K562 (cell line): Measurements from ENCODE around the gene KCTD1. TPM values are rescaled to one million over a fixed set of nuclear protein-coding genes. Genes with fewer than 3 reads are reported as not detected.

Experiments
- ATAC-seq: fragments of 200-7000 bp; cut with Tn5 transposase; 3 replicates; pipeline ENCODE4 v1.9.1; 2020; ENCODE audit warnings: moderate library complexity
- BruUV-seq: library from RNA; stranded (reverse); fragments of 400-500 nt; replicated peaks from 2 replicates; lab custom pipeline; 2021; lab: Mats Ljungman, UMichigan
- CTCF ChIA-PET: fragments of 300-600 bp; formaldehyde crosslinking; extraction: SDS; loops from one replicate; lab custom pipeline; 2021; ENCODE audit warnings: low intra/inter-chr PET ratio; lab: Yijun Ruan, JAX
- POLR2A ChIA-PET: fragments of 300-600, 350-650 bp; sonication (Branson Sonifier 250); formaldehyde crosslinking; extraction: SDS; loops from one replicate; lab custom pipeline; 2021; ENCODE audit warnings: antibody characterized with exemption, inconsistent platforms; lab: Yijun Ruan, JAX
- DNase-seq, 4 experiments: peaks; one replicate each; pipeline versions ENCODE4 v3.0.0 to v3.0.0-alpha.2; 2011 to 2018; ENCODE audit warnings: low spot score in 3 of 4, mixed read lengths in 3 of 4; ENCODE audit errors: extremely low read depth in 1 of 4
- FAIRE-seq: peaks from 2 replicates; lab custom pipeline; 2011; peaks lifted over from hg19 to GRCh38; lab: Jason Lieb, UNC
- H2AFZ ChIP-seq: 2 replicates; pipeline ENCODE4 v1.6.0; 2011; ENCODE audit warnings: low read depth, low read length, control low read depth, inconsistent platforms
- H3K27ac ChIP-seq: fragments of 200-600 bp; 3 replicates; pipeline ENCODE4 v1.8.0; 2011; ENCODE audit warnings: low read depth, mild to moderate bottlenecking, control low read depth, inconsistent platforms, low read length, moderate library complexity, mixed read lengths; ENCODE audit errors: extremely low read depth
- H3K27me3 ChIP-seq, 2 experiments: fragments of 300-600 bp in 1 of 2; 2 replicates in 1 of 2; 3 replicates in 1 of 2; pipeline versions ENCODE4 v1.6.0 to v1.8.0; 2011; ENCODE audit warnings: inconsistent platforms in 2 of 2, low read length in 2 of 2, mild to moderate bottlenecking in 1 of 2, mixed read lengths in 1 of 2, moderate library complexity in 1 of 2; ENCODE audit not compliant: control insufficient read depth in 2 of 2, insufficient read depth in 2 of 2
- H3K36me3 ChIP-seq: fragments of 300-600 bp; 3 replicates; pipeline ENCODE4 v1.8.0; 2011; ENCODE audit warnings: mild to moderate bottlenecking, low read length, inconsistent platforms; ENCODE audit not compliant: control insufficient read depth, insufficient read depth
- H3K4me1 ChIP-seq, 2 experiments: fragments of 200-600 bp in 1 of 2; replicated peaks in 1 of 2; 2 replicates in 1 of 2; 3 replicates in 1 of 2; pipeline versions ENCODE4 v1.5.1 to v1.8.0; 2011; ENCODE audit warnings: inconsistent platforms in 2 of 2, low read length in 2 of 2, mild to moderate bottlenecking in 1 of 2, mixed read lengths in 1 of 2, moderate library complexity in 1 of 2; ENCODE audit not compliant: control insufficient read depth in 2 of 2, insufficient read depth in 2 of 2
- H3K4me2 ChIP-seq: 2 replicates; pipeline ENCODE4 v1.6.1; 2011; ENCODE audit warnings: low read length, control low read depth, inconsistent platforms, mixed read lengths; ENCODE audit not compliant: insufficient read depth
- H3K4me3 ChIP-seq: fragments of 200-600 bp; sonication (generic), shearing (Covaris generic); 2 replicates; pipeline ENCODE4 v1.5.1; 2016; ENCODE audit warnings: control low read depth, inconsistent platforms
- H3K79me2 ChIP-seq: fragments of 200-600 bp; 3 replicates; pipeline ENCODE4 v1.8.0; 2011; ENCODE audit warnings: low read length, inconsistent platforms; ENCODE audit not compliant: control insufficient read depth, insufficient read depth
- H3K9ac ChIP-seq, 2 experiments: 2 replicates each; pipeline versions ENCODE4 v1.6.0 to v1.6.1; 2011; ENCODE audit warnings: low read depth in 2 of 2, low read length in 2 of 2, control low read depth in 1 of 2, inconsistent platforms in 1 of 2, mild to moderate bottlenecking in 1 of 2, mixed read lengths in 1 of 2; ENCODE audit not compliant: insufficient read depth in 1 of 2
- H3K9me1 ChIP-seq: one replicate; pipeline ENCODE4 v1.6.0; 2011; ENCODE audit warnings: inconsistent platforms, mild to moderate bottlenecking, low read length, moderate library complexity; ENCODE audit not compliant: control insufficient read depth, insufficient read depth
- H3K9me3 ChIP-seq: replicated peaks from 2 replicates; pipeline ENCODE4 v1.5.1; 2011; ENCODE audit warnings: low read depth, low read length, inconsistent platforms; ENCODE audit not compliant: control insufficient read depth, insufficient read depth
- H4K20me1 ChIP-seq: replicated peaks from 2 replicates; pipeline ENCODE4 v1.6.1; 2011; ENCODE audit warnings: low read length, inconsistent platforms, mixed read lengths; ENCODE audit not compliant: control insufficient read depth, insufficient read depth
- HMGN3 ChIP-seq: IDR thresholded peaks from 2 replicates; pipeline ENCODE4 v1.6.1; 2011; ENCODE audit warnings: borderline replicate concordance, low read depth, mild to moderate bottlenecking, mixed read lengths, low read length; ENCODE audit not compliant: insufficient read length; ENCODE audit errors: extremely low read depth
- XRCC4 ChIP-seq: IDR thresholded peaks from one replicate; pipeline ENCODE4 v1.6.1; 2011; ENCODE audit not compliant: insufficient read depth, insufficient read length; ENCODE audit errors: extremely low read depth
- ZZZ3 ChIP-seq: fragments of 450-650 bp; IDR thresholded peaks from 2 replicates; pipeline ENCODE4 v1.6.1; 2016; ENCODE audit warnings: antibody characterized with exemption, mild to moderate bottlenecking, moderate library complexity
- whole genome bisulfite sequencing: fragments of 100-300 bp; shearing (Covaris generic); methylation state at CpG from one replicate; pipeline ENCODE4 v1.1.6; 2016; ENCODE audit warnings: low coverage, mixed read lengths; ENCODE audit not compliant: insufficient coverage; ENCODE audit errors: missing lambda C conversion rate; 5-methylcytosine and 5-hydroxymethylcytosine counted together
- in situ Hi-C: fragments of 300-500 bp; cut with MboI; formaldehyde crosslinking; loops from 4 replicates; pipeline ENCODE4 v1.15.0; 2018; ENCODE audit warnings: inconsistent platforms, mixed read lengths
- intact Hi-C: fragments of 100-400 bp; cut with micrococcal nuclease; formaldehyde crosslinking; loops from 2 replicates; pipeline ENCODE4 v1.14.2; 2022
- polyA plus RNA-seq, 8 experiments: library from polyadenylated mRNA; depleted of rRNA in 4 of 8; stranded (reverse) in 5 of 8; unstranded in 3 of 8; fragments of >200 nt; fragmentation: Nextera tagmentation in 2 of 8; fragmentation: Illumina TruSeq in 1 of 8; extraction: Ambion mirVana in 2 of 8; extraction: Trizol in 1 of 8; gene quantifications; 2 replicates each; pipeline versions ENCODE4 v1.2.1 to v1.2.3, GENCODE V29; 2011 to 2014; ENCODE audit warnings: inconsistent platforms in 1 of 8, missing spikeins in 1 of 8
- total RNA-seq, 7 experiments: library from RNA; depleted of rRNA in 6 of 7; stranded (reverse); fragments of >200 nt in 6 of 7; fragmentation: Illumina TruSeq in 2 of 7; extraction: Trizol in 2 of 7; gene quantifications; 2 replicates each; pipeline versions ENCODE4 v1.2.1 to v1.2.3, GENCODE V29; 2011 to 2021; ENCODE audit warnings: low replicate concordance in 1 of 7
- TF ChIP-seq, protein P1 (sequence below): fragments of 250-450 bp; sonication (Bioruptor Pico); IDR thresholded peaks from 2 replicates; pipeline ENCODE4 v1.9.0; 2021; ENCODE audit warnings: mild to moderate bottlenecking, inconsistent platforms

KCTD1 gene
- total and polyA plus RNA-seq, 9 of the 15 experiments (the other 6 are each of a cell fraction or from before 2014, with no cell fraction given), result not detected

- TF ChIP-seq ZZZ3 (no peak), XRCC4 (no peak), HMGN3 (no peak)
- TF ChIP-seq, protein P1, sequence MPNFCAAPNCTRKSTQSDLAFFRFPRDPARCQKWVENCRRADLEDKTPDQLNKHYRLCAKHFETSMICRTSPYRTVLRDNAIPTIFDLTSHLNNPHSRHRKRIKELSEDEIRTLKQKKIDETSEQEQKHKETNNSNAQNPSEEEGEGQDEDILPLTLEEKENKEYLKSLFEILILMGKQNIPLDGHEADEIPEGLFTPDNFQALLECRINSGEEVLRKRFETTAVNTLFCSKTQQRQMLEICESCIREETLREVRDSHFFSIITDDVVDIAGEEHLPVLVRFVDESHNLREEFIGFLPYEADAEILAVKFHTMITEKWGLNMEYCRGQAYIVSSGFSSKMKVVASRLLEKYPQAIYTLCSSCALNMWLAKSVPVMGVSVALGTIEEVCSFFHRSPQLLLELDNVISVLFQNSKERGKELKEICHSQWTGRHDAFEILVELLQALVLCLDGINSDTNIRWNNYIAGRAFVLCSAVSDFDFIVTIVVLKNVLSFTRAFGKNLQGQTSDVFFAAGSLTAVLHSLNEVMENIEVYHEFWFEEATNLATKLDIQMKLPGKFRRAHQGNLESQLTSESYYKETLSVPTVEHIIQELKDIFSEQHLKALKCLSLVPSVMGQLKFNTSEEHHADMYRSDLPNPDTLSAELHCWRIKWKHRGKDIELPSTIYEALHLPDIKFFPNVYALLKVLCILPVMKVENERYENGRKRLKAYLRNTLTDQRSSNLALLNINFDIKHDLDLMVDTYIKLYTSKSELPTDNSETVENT, result no peak
- intact Hi-C loops (no loop called here), in situ Hi-C loops (no loop called here)
- POLR2A ChIA-PET, result interaction anchor here (0.5 to 0.6 kb wide), 2 partner anchors 21 to 747 kb away, joined by 3 read pairs; no protein-coding TSS in a partner anchor
- Histone ChIP-seq H3K27ac (no peak overlapping the region), H3K4me1 (no peaks in the 10 kb centered on the region), H4K20me1 (no peaks in the 10 kb centered on the region), H3K36me3 (no peaks in the 10 kb centered on the region), H3K9ac (no peak overlapping the region), H3K4me3 (no peak overlapping the region), H3K4me2 (no peak overlapping the region), H3K79me2 (no peaks in the 10 kb centered on the region), H2AFZ (no peak overlapping the region), H3K27me3 (no peaks in the 10 kb centered on the region; a peak in 1 of 5 replicates), H3K9me3 (no peaks in the 10 kb centered on the region), H3K9me1 (no peaks in the 10 kb centered on the region)
- ATAC-seq (no peak), DNase-seq (no peak), FAIRE-seq (no peak)
- CTCF ChIA-PET, result no interaction called here
- WGBS, result 24% methylated on average over 2 of the region's 2 CpGs
- no TSS peak for BruUV-seq
These were observed 21.5 kb downstream of the KCTD1 start for GRCh38 chr18:26526966-26527234.
